Endothelial cell of umbilical vein (primary cell): ENCODE data around the gene PRKAR1B. TPM values are rescaled to one million over a fixed set of nuclear protein-coding genes. Genes with fewer than 3 reads are reported as not detected.
A peak's percentile ranks its signal among the peaks of the same experiment; 100 is the strongest.

Source experiments
- BruUV-seq: library from RNA; stranded (reverse); fragments of 400-500 nt; replicated peaks from 2 replicates; lab custom pipeline; 2021; lab: Mats Ljungman, UMichigan
- CTCF ChIA-PET: fragments of 300-600, 350-600 bp; sonication (Branson Sonifier 250); formaldehyde crosslinking; loops from one replicate; lab custom pipeline; 2021; ENCODE audit warnings: antibody characterized with exemption, inconsistent platforms; lab: Charles Lee
- POLR2A ChIA-PET: fragments of 300-600, 350-600 bp; sonication (Branson Sonifier 250); formaldehyde crosslinking; loops from one replicate; lab custom pipeline; 2021; ENCODE audit warnings: antibody characterized with exemption, inconsistent platforms; lab: Charles Lee
- DNase-seq: peaks from one replicate; pipeline ENCODE4 v3.0.0-alpha.2; 2011; ENCODE audit warnings: low read depth, low spot score
- FAIRE-seq: peaks from 2 replicates; lab custom pipeline; 2011; peaks lifted over from hg19 to GRCh38; lab: Jason Lieb, UNC
- H2AFZ ChIP-seq: 2 replicates; pipeline ENCODE4 v1.6.0; 2012; ENCODE audit warnings: low read depth, low read length, control low read depth, inconsistent platforms
- H3K27ac ChIP-seq: 2 replicates; pipeline ENCODE4 v1.5.1; 2011; ENCODE audit warnings: low read depth, mild to moderate bottlenecking, control low read depth, low read length, moderate library complexity; ENCODE audit not compliant: insufficient read depth
- H3K27me3 ChIP-seq, 2 experiments: 2 replicates each; pipeline versions ENCODE4 v1.6.0 to v1.6.1; 2011; ENCODE audit warnings: low read length in 2 of 2, mixed read lengths in 1 of 2; ENCODE audit not compliant: control insufficient read depth in 2 of 2, insufficient read depth in 2 of 2
- H3K36me3 ChIP-seq, 2 experiments: 2 replicates in 1 of 2; 3 replicates in 1 of 2; pipeline ENCODE4 v1.5.1; 2011; ENCODE audit warnings: low read length in 2 of 2, mild to moderate bottlenecking in 1 of 2, moderate library complexity in 1 of 2; ENCODE audit not compliant: control insufficient read depth in 2 of 2, insufficient read depth in 2 of 2; ENCODE audit errors: extremely low read depth in 1 of 2
- H3K4me1 ChIP-seq: 3 replicates; pipeline ENCODE4 v1.5.1; 2011; ENCODE audit warnings: mild to moderate bottlenecking, low read length; ENCODE audit not compliant: control insufficient read depth, insufficient read depth; ENCODE audit errors: extremely low read depth
- H3K4me2 ChIP-seq: 2 replicates; pipeline ENCODE4 v1.6.1; 2011; ENCODE audit warnings: low read length, control low read depth, mixed read lengths; ENCODE audit not compliant: insufficient read depth
- H3K4me3 ChIP-seq, 3 experiments: fragments of 200-600 bp in 1 of 3; sonication (generic), shearing (Covaris generic) in 1 of 3; replicated peaks in 1 of 3; 2 replicates each; pipeline ENCODE4 v1.5.1; 2011 to 2016; ENCODE audit warnings: control low read depth in 3 of 3, low read length in 3 of 3, mild to moderate bottlenecking in 2 of 3, inconsistent platforms in 1 of 3, low read depth in 1 of 3, moderate library complexity in 1 of 3; ENCODE audit not compliant: insufficient read depth in 1 of 3
- H3K79me2 ChIP-seq: 2 replicates; pipeline ENCODE4 v1.6.0; 2012; ENCODE audit warnings: low read length, inconsistent platforms; ENCODE audit not compliant: control insufficient read depth, insufficient read depth
- H3K9ac ChIP-seq: replicated peaks from 2 replicates; pipeline ENCODE3; 2011; ENCODE audit warnings: low read length, control low read depth; ENCODE audit not compliant: insufficient read depth; ENCODE audit errors: extremely low read depth
- H3K9me1 ChIP-seq: replicated peaks from 3 replicates; pipeline ENCODE4 v1.6.0; 2011; ENCODE audit warnings: mild to moderate bottlenecking, low read length; ENCODE audit not compliant: control insufficient read depth, insufficient read depth; ENCODE audit errors: extremely low read depth
- H3K9me3 ChIP-seq: replicated peaks from 2 replicates; pipeline ENCODE4 v1.5.1; 2012; ENCODE audit warnings: low read length, inconsistent platforms; ENCODE audit not compliant: control insufficient read depth, insufficient read depth
- H4K20me1 ChIP-seq: replicated peaks from 2 replicates; pipeline ENCODE3; 2011; ENCODE audit warnings: mild to moderate bottlenecking, low read length; ENCODE audit not compliant: control insufficient read depth, insufficient read depth; ENCODE audit errors: extremely low read depth
- EZH2 ChIP-seq: IDR thresholded peaks from 2 replicates; pipeline ENCODE4 v1.6.1; 2012; ENCODE audit warnings: borderline replicate concordance, low read depth, mild to moderate bottlenecking, moderate library complexity, low read length, inconsistent platforms; ENCODE audit not compliant: severe bottlenecking
- FOS ChIP-seq: IDR thresholded peaks from 2 replicates; pipeline ENCODE4 v1.6.1; 2011; ENCODE audit warnings: mild to moderate bottlenecking, low read length, moderate library complexity, borderline replicate concordance; ENCODE audit not compliant: insufficient read depth
- GATA2 ChIP-seq: IDR thresholded peaks from 2 replicates; pipeline ENCODE4 v1.7.0; 2011; ENCODE audit warnings: low read depth, mild to moderate bottlenecking, moderate library complexity, mixed read lengths, low read length; ENCODE audit not compliant: insufficient read length, insufficient read depth
- JUN ChIP-seq: IDR thresholded peaks from 2 replicates; pipeline ENCODE4 v1.6.1; 2011; ENCODE audit warnings: borderline replicate concordance, low read depth; ENCODE audit not compliant: insufficient read length, insufficient read depth
- MYC ChIP-seq: IDR thresholded peaks from one replicate; pipeline ENCODE4 v1.6.1; 2011; ENCODE audit warnings: mild to moderate bottlenecking, low read depth, low read length
- POLR2A ChIP-seq: IDR thresholded peaks from 2 replicates; pipeline ENCODE4 v1.6.1; 2012; ENCODE audit warnings: low read depth, mild to moderate bottlenecking, control low read depth, low read length
- POLR2AphosphoS5 ChIP-seq: IDR thresholded peaks from 2 replicates; pipeline ENCODE4 v1.6.1; 2012; ENCODE audit warnings: low read depth, mild to moderate bottlenecking, control low read depth, low read length, moderate library complexity; ENCODE audit not compliant: insufficient read depth
- dilution Hi-C: fragments of 300-500 bp; cut with MboI; formaldehyde crosslinking; loops from one replicate; pipeline ENCODE4 v1.15.0; 2019; ENCODE audit warnings: low sequenced_read_pairs; ENCODE audit not compliant: extremely low pct_ligation_motif_present
- intact Hi-C: fragments of 100-400 bp; cut with micrococcal nuclease; formaldehyde crosslinking; loops from one replicate; pipeline ENCODE4 v1.10.0; 2022
- polyA plus RNA-seq, 4 experiments: library from polyadenylated mRNA; depleted of rRNA in 3 of 4; stranded (reverse) in 3 of 4; unstranded in 1 of 4; fragments of >200 nt; gene quantifications; 2 replicates each; pipeline versions ENCODE4 v1.2.1 to v1.2.3, GENCODE V29; 2011 to 2012; ENCODE audit warnings: missing spikeins in 1 of 4
- total RNA-seq: library from RNA; stranded (reverse); gene quantifications from 2 replicates; pipeline ENCODE4 v1.2.3, GENCODE V29; 2021
- TF ChIP-seq, protein P1 (sequence below), 2 donors: IDR thresholded peaks; 1 replicate in 1 of 2; 2 replicates in 1 of 2; pipeline ENCODE4 v1.5.1; 2011; ENCODE audit warnings: low read length in 2 of 2, mild to moderate bottlenecking in 2 of 2, moderate library complexity in 2 of 2, control low read depth in 1 of 2, inconsistent platforms in 1 of 2, low read depth in 1 of 2; ENCODE audit not compliant: insufficient read depth in 1 of 2; ENCODE audit errors: extremely low read depth in 1 of 2
- TF ChIP-seq, protein P2 (sequence below): IDR thresholded peaks from 2 replicates; pipeline ENCODE4 v1.6.1; 2011; ENCODE audit not compliant: insufficient read depth, insufficient read length

Gene PRKAR1B
- total and polyA plus RNA-seq, 2 donors (not counting 3 experiments of a cell fraction or from before 2014, with no cell fraction given), result 15.4 to 29.2 TPM

DNA sequence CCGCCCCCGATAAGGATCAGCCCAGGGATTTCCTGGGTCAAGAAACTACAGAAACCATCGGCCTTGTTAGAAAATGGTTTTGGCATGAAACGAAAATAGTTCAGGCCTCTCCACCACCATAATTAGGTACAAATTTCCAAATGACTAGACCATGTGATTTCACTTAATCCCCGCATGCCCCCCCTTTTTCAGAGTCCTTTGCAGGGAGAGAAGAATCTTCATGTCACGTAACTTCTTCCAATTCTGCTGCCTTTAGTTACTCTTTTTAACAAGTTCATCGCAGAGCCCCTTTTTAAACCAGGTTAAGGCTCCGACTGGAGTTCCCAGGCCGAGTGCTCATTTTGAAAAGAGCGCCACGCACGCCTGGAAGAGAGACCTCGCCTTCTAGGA is 210.9 kb downstream of the PRKAR1B start:
- Histone ChIP-seq H3K36me3 (peaks cover 0 to 4% of the 10 kb centered on the region in 2 experiments), H3K27ac (no peak overlapping the region), H3K4me2 (peak overlapping the region; percentile 49), H3K79me2 (peaks cover 76% of the 10 kb centered on the region), H3K9ac (no peak overlapping the region), H3K4me1 (peaks cover 32% of the 10 kb centered on the region), H4K20me1 (no peaks in the 10 kb centered on the region), H3K9me3 (no peaks in the 10 kb centered on the region), H2AFZ (no peak overlapping the region), H3K27me3 (peaks cover 6 to 7% of the 10 kb centered on the region in 2 experiments), H3K4me3 (peak overlapping the region in 1 of 3 experiments; percentile 15), H3K9me1 (no peaks in the 10 kb centered on the region)
- dilution Hi-C loops, result no loop called here
- intact Hi-C loops, result loop anchor here (5.0 kb wide), 3 partner anchors 196 to 256 kb away; partner anchors contain the start of genes DNAAF5 and PRKAR1B
- ChIA-PET CTCF (interaction anchor here (1.7 to 3.1 kb wide), 2 partner anchors 120 to 183 kb away, joined by 8 to 21 read pairs; no protein-coding TSS in a partner anchor), POLR2A (no interaction called here)
- BruUV-seq, result no TSS peak
- TF ChIP-seq POLR2AphosphoS5 (no peak), GATA2 (no peak), EZH2 (no peak), JUN (no peak), MYC (no peak), POLR2A (no peak), FOS (no peak)
- TF ChIP-seq, protein P1, sequence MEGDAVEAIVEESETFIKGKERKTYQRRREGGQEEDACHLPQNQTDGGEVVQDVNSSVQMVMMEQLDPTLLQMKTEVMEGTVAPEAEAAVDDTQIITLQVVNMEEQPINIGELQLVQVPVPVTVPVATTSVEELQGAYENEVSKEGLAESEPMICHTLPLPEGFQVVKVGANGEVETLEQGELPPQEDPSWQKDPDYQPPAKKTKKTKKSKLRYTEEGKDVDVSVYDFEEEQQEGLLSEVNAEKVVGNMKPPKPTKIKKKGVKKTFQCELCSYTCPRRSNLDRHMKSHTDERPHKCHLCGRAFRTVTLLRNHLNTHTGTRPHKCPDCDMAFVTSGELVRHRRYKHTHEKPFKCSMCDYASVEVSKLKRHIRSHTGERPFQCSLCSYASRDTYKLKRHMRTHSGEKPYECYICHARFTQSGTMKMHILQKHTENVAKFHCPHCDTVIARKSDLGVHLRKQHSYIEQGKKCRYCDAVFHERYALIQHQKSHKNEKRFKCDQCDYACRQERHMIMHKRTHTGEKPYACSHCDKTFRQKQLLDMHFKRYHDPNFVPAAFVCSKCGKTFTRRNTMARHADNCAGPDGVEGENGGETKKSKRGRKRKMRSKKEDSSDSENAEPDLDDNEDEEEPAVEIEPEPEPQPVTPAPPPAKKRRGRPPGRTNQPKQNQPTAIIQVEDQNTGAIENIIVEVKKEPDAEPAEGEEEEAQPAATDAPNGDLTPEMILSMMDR (IDR thresholded peaks at IDR 0.05; ENCODE audit: extremely low read depth in 1 of 2, insufficient read depth in 1 of 2, low read depth in 1 of 2, low read length in 2 of 2), result no peak
- TF ChIP-seq, protein P2, sequence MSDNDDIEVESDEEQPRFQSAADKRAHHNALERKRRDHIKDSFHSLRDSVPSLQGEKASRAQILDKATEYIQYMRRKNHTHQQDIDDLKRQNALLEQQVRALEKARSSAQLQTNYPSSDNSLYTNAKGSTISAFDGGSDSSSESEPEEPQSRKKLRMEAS, result no peak
- DNase-seq (no peak), FAIRE-seq (no peak)
